CD14-positive monocyte (primary cell): ENCODE results near the gene PHC1. TPM values are rescaled to one million over a fixed set of nuclear protein-coding genes. Genes with fewer than 3 reads are reported as not detected.

Experiments
- DNase-seq, 3 donors: peaks; one replicate each; pipeline ENCODE4 v3.0.0-alpha.2; 2011 to 2022
- H2AFZ ChIP-seq: 2 replicates; pipeline ENCODE4 v1.6.0; 2012; ENCODE audit warnings: mild to moderate bottlenecking, low read depth, low read length, inconsistent platforms; ENCODE audit not compliant: insufficient read depth, poor library complexity, severe bottlenecking
- H3K27ac ChIP-seq, 2 donors: 1 replicate in 1 of 2; 2 replicates in 1 of 2; pipeline ENCODE4 v1.5.1; 2012 to 2013; ENCODE audit warnings: low read length in 2 of 2, control low read depth in 1 of 2, inconsistent platforms in 1 of 2, low read depth in 1 of 2, mild to moderate bottlenecking in 1 of 2
- H3K27me3 ChIP-seq, 2 donors: one replicate each; pipeline versions ENCODE4 v1.6.0 to v1.6.1; 2011 to 2013; ENCODE audit warnings: low read length in 2 of 2; ENCODE audit not compliant: control insufficient read depth in 2 of 2, insufficient read depth in 2 of 2
- H3K36me3 ChIP-seq, 2 donors: replicated peaks in 1 of 2; 1 replicate in 1 of 2; 2 replicates in 1 of 2; pipeline versions ENCODE4 v1.5.1 to v1.6.1; 2012 to 2013; ENCODE audit warnings: low read length in 2 of 2, control low read depth in 1 of 2, inconsistent platforms in 1 of 2, mild to moderate bottlenecking in 1 of 2; ENCODE audit not compliant: insufficient read depth in 2 of 2, control insufficient read depth in 1 of 2
- H3K4me1 ChIP-seq, 2 donors: 1 replicate in 1 of 2; 2 replicates in 1 of 2; pipeline versions ENCODE4 v1.5.1 to v1.6.1; 2012 to 2013; ENCODE audit warnings: low read length in 2 of 2, control low read depth in 1 of 2, inconsistent platforms in 1 of 2, mild to moderate bottlenecking in 1 of 2, moderate library complexity in 1 of 2; ENCODE audit not compliant: insufficient read depth in 2 of 2, control insufficient read depth in 1 of 2
- H3K4me2 ChIP-seq: replicated peaks from 2 replicates; pipeline ENCODE3; 2012; ENCODE audit warnings: low read length, moderate library complexity, mild to moderate bottlenecking; ENCODE audit not compliant: poor library complexity, severe bottlenecking; ENCODE audit errors: extremely low read depth
- H3K4me3 ChIP-seq, 3 experiments: fragments of 200-600 bp in 1 of 3; sonication (generic) in 1 of 3; replicated peaks in 1 of 3; 1 replicate in 2 of 3; 2 replicates in 1 of 3; pipeline ENCODE4 v1.5.1; 2011 to 2013; ENCODE audit warnings: low read length in 3 of 3, mild to moderate bottlenecking in 3 of 3, control low read depth in 2 of 3, low read depth in 2 of 3, inconsistent platforms in 1 of 3, moderate library complexity in 1 of 3
- H3K79me2 ChIP-seq: 2 replicates; pipeline ENCODE4 v1.6.0; 2012; ENCODE audit warnings: mild to moderate bottlenecking, control low read depth, inconsistent platforms, low read length, moderate library complexity; ENCODE audit not compliant: insufficient read depth
- H3K9ac ChIP-seq: 2 replicates; pipeline ENCODE4 v1.6.0; 2017; ENCODE audit warnings: low read length, mild to moderate bottlenecking; ENCODE audit not compliant: insufficient read depth, poor library complexity, severe bottlenecking
- H3K9me3 ChIP-seq, 2 donors: replicated peaks in 1 of 2; 1 replicate in 1 of 2; 2 replicates in 1 of 2; pipeline versions ENCODE4 v1.5.1 to v1.6.1; 2012 to 2013; ENCODE audit warnings: low read length in 2 of 2, control low read depth in 1 of 2; ENCODE audit not compliant: control insufficient read depth in 1 of 2, insufficient read depth in 1 of 2
- H4K20me1 ChIP-seq: 2 replicates; pipeline ENCODE4 v1.6.0; 2012; ENCODE audit warnings: mild to moderate bottlenecking, low read length, control low read depth, moderate library complexity; ENCODE audit not compliant: insufficient read depth
- H3K27ac Mint-ChIP-seq, 7 donors: one replicate each; pipeline ENCODE4 v1.8.0; 2020; ENCODE audit warnings: mild to moderate bottlenecking in 7 of 7, mixed read lengths in 7 of 7, moderate library complexity in 6 of 7, inconsistent platforms in 2 of 7
- H3K27me3 Mint-ChIP-seq, 3 donors: one replicate each; pipeline ENCODE4 v1.8.0; 2021 to 2022; ENCODE audit warnings: low read depth in 3 of 3, mild to moderate bottlenecking in 3 of 3, mixed read lengths in 3 of 3, moderate library complexity in 3 of 3, inconsistent platforms in 1 of 3
- H3K36me3 Mint-ChIP-seq, 2 donors: one replicate each; pipeline ENCODE4 v1.8.0; 2020; ENCODE audit warnings: mixed read lengths in 2 of 2, inconsistent platforms in 1 of 2, mild to moderate bottlenecking in 1 of 2
- H3K4me1 Mint-ChIP-seq: one replicate; pipeline ENCODE4 v1.8.0; 2020; ENCODE audit warnings: mild to moderate bottlenecking, mixed read lengths
- H3K4me3 Mint-ChIP-seq, 2 donors: one replicate each; pipeline ENCODE4 v1.8.0; 2020; ENCODE audit warnings: mild to moderate bottlenecking in 2 of 2, mixed read lengths in 2 of 2, moderate library complexity in 1 of 2
- H3K9me3 Mint-ChIP-seq, 7 donors: one replicate each; pipeline ENCODE4 v1.8.0; 2020 to 2022; ENCODE audit warnings: mixed read lengths in 7 of 7, mild to moderate bottlenecking in 6 of 7, moderate library complexity in 6 of 7, inconsistent platforms in 2 of 7
- CTCF ChIP-seq: fragments of 200-600 bp; IDR thresholded peaks from one replicate; pipeline ENCODE4 v1.8.0; 2022; ENCODE audit warnings: antibody characterized with exemption, mild to moderate bottlenecking
- WGBS: methylation state at CpG from one replicate; pipeline ENCODE4 v1.1.5; 2013; ENCODE audit warnings: missing lambda C conversion rate; ENCODE audit not compliant: insufficient coverage; 5-methylcytosine and 5-hydroxymethylcytosine counted together
- intact Hi-C, 2 donors: fragments of 100-400 bp; cut with micrococcal nuclease; formaldehyde crosslinking; loops; one replicate each; pipeline versions ENCODE4 v1.15.0 to v1.15.1; 2023
- polyA plus RNA-seq, 3 donors: library from polyadenylated mRNA; depleted of rRNA in 1 of 3; unstranded in 2 of 3; stranded (reverse) in 1 of 3; fragments of 300-500 nt in 2 of 3; fragments of >200 nt in 1 of 3; fragmentation: Illumina TruSeq in 2 of 3; gene quantifications; 1 replicate in 2 of 3; 2 replicates in 1 of 3; pipeline ENCODE4 v1.2.3, GENCODE V29; 2012 to 2021

The PHC1 gene
- polyA plus RNA-seq, 3 donors: 0.58 to 19.3 (median 1.4) TPM

- Histone ChIP-seq H3K4me2 (no peak overlapping the region), H3K4me1 (peaks cover 13 to 23% of the 10 kb centered on the region in 2 donors), H2AFZ (no peak overlapping the region), H3K79me2 (no peaks in the 10 kb centered on the region), H3K27me3 (no peaks in the 10 kb centered on the region), H3K9me3 (peaks cover 0 to 7% of the 10 kb centered on the region in 2 donors), H3K27ac (no peak overlapping the region), H3K4me3 (no peak overlapping the region), H3K9ac (no peak overlapping the region), H4K20me1 (no peaks in the 10 kb centered on the region), H3K36me3 (no peaks in the 10 kb centered on the region)
- Mint-ChIP-seq H3K36me3 (peaks cover 0 to 4% of the 10 kb centered on the region in 2 donors), H3K4me3 (no peak overlapping the region), H3K4me1 (peaks cover 14% of the 10 kb centered on the region), H3K27me3 (peaks cover 0 to 7% (median 1%) of the 10 kb centered on the region in 3 donors), H3K27ac (no peak overlapping the region), H3K9me3 (peaks cover 6 to 11% (median 9%) of the 10 kb centered on the region in 7 donors)
- intact Hi-C loops: no loop called here
- TF ChIP-seq CTCF: no peak
- no peak for DNase-seq
- no CpG with 5 or more reads among the region's 3 CpGs for WGBS
Measured at GRCh38 chr12:8907513-8907912, 6.8 kb upstream of the PHC1 start.

GRCh38 chr12:8909752-8910151, 4.6 kb upstream of the PHC1 start:
- peaks cover 0 to under 1% of the 10 kb centered on the region in 2 donors for H3K27me3 ChIP-seq
- WGBS: 76% methylated on average over 2 of the region's 5 CpGs
- H3K36me3 Mint-ChIP-seq: no peaks in the 10 kb centered on the region

More at GRCh38 chr12:8909752-8910151, 4.6 kb upstream of the PHC1 start:
- TF ChIP-seq CTCF: no peak
- H3K9me3 ChIP-seq: no peaks in the 10 kb centered on the region
- no peaks in the 10 kb centered on the region for H3K79me2 ChIP-seq
- intact Hi-C loops: no loop called here
- Mint-ChIP-seq H3K27ac (no peak overlapping the region), H3K9me3 (no peaks in the 10 kb centered on the region), H3K4me1 (peaks cover 9% of the 10 kb centered on the region), H3K27me3 (peaks cover 0 to 5% (median 3%) of the 10 kb centered on the region in 3 donors), H3K4me3 (no peak overlapping the region)
- H3K4me2 ChIP-seq: no peak overlapping the region
- H4K20me1 ChIP-seq: no peaks in the 10 kb centered on the region
- no peak overlapping the region for H2AFZ ChIP-seq
- H3K27ac ChIP-seq: no peak overlapping the region
- DNase-seq: no peak
- H3K9ac ChIP-seq: no peak overlapping the region
- H3K4me1 ChIP-seq: peaks cover 12 to 13% of the 10 kb centered on the region in 2 donors
- no peaks in the 10 kb centered on the region for H3K36me3 ChIP-seq
- H3K4me3 ChIP-seq: no peak overlapping the region
